ENCODE measurements around the gene ZNF208.
"Not testable (repeated sequence)": the region's sequence is repeated elsewhere in the genome, so short reads cannot be mapped to it uniquely, and the experiment has no call there.

ZNF208 gene

DNA sequence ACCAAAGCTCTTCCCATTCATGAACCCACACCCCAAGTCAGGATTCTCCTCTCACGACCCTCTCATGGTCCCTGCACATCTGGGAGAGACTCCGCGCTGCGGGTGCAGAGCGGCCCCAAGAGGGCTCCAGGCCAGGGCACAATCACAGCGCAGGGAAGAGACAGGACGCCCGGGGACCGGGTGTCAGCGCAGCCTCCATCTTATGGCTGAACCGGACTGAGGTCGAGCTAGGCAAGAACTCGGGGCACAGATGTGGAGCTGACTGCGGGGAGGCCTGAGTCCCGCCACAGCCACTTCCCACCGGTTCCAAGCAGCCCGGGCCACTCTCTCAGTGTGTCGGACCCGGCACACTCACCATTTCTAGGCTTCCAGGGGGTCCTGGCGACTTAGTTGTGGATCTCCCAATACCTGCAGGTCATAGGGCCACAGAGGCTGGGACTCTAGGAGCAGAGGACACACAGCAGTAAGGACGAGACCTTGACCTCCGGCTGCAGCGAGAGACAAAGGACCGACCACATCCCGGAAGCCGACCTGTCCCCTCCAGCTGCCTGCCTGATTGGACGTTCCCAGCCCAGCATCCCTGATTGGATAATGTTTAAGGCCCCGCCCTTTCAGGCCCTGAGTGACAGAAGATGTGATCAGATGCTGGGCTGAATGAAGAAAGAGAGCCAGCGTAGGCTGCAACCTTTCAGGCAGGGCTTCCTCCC is at the start of gene ZNF208:
Gene ZNF208 (minus strand): TSS at position 507 of the 707 bp plus-strand sequence. CDS start 149 bp downstream, at position 358.
- DNase-seq: not testable (repeated sequence)

DNA sequence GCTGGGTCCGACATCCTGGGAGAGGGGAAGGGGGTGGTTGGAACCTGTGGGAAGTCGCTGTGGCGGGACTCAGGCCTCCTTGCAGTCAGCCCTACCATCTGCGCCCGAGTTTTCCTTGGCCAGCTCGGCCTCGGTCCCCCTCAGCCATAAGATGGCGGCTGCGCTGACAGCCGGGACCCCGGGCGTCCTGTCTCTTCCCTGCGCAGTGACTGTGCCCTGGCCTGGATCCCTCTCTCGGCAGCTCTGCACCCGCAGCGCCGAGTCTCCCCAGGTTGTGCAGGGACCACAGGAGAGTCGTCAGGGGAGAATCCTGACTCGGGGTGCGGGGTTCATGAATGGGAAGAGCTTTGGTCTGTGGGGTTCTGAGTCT is 41.9 kb upstream of the ZNF208 start:
- DNase-seq: no peak

DNA sequence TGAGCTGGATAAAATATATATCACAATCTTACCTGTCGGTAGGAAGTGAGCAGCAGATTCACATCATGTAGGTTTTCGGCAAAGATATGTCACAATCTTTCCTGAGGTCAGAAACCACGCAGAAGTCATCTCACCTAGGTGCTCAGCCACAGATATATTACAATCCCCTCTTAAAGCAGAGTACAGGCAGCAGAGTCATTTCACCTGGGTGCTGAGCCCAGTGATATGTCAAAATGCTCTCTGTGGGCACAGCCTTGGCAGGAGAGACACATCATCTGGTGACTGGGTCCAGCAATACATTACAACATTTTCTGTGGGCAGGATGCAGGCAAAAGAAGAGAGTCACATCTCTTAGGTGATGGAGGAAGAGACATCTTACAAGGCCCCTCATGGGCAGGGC is 30.4 kb upstream of the ZNF208 start:
- DNase-seq: not testable (repeated sequence)

DNA sequence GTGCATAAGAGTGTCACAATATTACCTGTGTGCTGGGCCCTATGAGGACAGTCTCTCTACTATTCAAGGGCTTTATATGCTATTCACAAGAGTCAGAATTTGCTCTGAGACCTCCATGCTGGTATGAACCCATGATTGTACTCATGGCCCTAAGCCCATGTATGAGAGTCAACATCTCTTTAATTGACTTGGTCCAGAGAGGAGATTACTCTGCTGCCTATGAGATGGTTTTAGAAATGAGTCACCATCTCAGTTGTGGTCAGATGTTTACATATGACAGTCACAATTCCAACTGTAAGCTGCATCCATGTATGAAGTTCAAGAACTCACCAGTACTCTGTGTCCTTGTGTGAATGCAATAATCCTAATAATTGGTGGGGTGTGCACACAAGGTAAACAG is 19.9 kb upstream of the ZNF208 start:
- DNase-seq: no peak

DNA sequence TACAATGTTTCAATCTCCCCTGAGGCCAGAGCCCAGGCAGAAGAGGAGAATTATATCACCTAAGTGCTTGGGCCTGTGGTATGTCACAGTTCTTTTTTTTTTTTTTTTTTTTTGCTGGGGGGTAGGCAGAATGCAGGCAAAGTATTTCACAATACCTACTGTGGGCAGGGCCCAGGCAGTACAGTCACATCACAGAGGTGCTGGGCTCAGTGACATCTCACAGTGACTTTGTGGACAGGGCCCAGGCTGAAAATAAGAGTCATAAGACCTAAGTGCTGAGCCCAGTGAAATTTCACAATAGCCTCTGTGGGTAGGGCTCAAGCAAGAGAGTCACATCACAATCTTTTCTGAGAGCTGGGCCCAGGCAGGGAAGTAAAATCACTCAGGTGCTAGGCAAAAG is 15.9 kb upstream of the ZNF208 start:
- DNase-seq: no peak

DNA sequence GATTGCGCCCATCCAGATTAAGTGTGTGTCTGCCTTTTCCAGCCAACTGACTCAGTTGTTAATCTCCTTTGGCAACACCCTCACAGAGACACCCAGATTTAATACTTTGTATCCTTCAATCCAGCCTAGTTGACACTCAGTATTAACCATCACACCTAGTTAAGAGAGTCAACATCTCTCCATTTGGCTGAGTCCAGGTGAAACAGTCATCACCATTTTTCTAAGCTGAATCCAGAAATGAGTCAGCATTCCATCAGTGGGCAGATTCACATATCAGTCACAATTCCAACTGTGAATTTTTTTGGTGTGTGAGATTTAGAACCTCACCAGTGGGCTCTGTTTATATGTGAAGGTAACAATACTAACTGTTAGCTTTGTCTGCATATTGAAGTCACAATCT is 14.8 kb upstream of the ZNF208 start:
- not testable (repeated sequence) for DNase-seq

DNA sequence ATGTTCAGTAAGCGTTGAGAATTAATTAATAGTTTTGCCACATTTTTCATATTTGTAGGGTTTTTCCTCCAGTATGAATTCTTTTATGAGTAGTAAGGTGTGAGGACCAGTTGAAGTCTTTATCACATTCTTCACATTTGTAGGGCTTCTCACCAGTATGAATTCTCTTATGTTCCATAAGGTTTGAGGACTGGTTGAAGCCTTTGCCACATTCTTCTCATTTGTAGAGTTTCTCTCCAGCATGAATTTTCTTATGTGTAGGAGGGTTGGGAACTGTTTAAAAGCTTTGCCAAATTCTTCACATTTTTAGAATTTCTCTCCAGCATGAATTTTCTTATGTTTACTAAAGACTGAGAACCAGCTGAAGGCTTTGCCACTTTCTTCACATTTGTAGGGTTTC is 40.3 kb downstream of the ZNF208 start:
- DNase-seq: no peak

DNA sequence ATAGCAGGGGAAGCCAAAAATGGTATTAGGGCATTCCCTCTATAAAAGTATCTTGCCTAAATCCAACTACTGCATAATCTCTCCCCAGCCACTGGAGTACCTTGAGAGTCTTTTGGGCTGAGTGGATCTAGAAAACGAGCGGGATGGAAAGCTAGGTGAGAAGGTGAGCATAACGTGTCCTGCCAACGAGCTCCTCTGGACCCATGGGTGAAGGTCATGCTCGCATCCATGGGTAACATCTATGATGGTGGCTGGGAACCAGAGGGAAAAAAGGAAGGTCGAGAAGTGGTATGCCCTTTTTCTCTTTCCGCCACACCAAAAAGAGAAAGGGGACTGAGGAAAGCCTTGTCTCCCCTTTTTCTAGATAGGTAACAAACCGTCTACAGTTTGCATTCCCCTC is 63.0 kb downstream of the ZNF208 start:
- no peak for DNase-seq

DNA sequence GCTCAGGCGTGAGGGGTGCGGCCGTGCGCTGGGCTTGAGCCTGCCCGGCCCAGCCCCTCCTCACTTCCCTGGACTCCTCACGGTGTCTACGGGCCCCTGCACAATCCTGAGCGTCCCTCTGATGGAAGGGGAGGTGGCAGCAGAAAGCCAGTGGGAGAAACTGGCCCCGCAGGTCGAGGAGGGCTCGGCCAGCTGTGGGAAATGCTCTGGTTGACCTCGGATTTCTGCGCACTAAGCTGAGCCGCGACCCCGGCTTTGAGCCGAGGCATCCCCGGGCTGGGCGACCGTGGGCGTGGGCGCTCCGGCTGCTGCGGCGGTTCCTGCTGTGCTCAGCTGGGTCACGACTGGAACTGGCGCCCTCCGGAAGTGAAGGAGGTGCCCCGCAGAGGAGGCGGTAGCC is 70.1 kb downstream of the ZNF208 start:
- DNase-seq: no peak

DNA sequence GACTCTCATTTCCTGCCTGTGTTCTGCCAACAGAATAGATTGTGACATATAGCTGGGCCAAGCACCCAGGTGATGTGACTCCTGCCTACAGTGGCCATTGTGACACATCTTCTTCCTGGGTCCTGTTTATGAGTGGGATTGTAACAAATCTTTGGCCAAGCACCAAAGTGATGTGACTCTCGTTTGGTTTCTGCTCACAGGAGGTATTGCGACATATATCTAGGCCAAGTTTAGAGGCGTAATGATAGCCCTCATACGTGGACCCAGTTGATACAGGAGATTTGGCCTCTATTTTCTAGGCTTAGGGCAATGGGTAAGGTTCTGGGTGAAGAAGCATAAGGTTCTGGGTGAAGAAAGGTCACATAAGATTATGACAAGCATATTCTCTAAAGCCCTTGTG is 76.2 kb downstream of the ZNF208 start:
- no peak for DNase-seq

DNA sequence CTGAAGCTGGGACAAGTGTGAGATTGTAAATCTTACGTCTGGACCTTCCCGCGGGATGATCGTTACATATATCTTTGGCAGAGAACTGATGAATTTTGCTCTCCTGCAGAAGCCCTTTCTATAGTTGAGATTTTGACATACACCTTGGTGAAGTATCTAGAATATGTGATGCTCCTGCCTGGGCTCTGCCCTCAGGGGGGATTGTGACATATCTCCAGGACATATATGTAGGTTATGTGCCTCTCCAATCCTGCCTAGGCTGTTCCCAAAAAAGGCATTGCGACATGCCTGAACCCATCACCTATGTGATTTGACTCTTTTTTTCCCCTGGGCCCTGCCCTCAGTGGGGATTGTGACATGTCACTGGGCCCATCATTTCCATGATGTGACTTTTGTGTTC is 76.6 kb downstream of the ZNF208 start:
- DNase-seq: no peak

DNA sequence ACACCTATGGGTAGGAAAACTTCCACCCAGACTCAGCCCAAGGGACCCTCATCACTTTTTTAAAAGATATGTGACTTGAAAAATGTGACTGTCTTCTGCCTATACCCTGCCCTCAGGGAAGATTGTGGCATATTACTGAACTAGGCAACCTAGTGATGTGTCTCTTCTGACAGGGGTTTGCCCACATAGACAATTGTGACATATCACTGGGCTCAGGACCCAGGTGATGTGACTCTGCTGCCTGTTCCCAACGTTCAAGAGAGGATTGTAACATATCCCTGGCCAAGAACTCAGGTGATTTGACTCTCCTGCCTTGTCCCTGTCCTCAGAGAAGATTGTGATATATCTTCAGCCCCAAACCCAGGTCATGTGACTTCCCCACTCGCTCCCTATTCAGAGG is 88.5 kb downstream of the ZNF208 start:
- DNase-seq: no peak

DNA sequence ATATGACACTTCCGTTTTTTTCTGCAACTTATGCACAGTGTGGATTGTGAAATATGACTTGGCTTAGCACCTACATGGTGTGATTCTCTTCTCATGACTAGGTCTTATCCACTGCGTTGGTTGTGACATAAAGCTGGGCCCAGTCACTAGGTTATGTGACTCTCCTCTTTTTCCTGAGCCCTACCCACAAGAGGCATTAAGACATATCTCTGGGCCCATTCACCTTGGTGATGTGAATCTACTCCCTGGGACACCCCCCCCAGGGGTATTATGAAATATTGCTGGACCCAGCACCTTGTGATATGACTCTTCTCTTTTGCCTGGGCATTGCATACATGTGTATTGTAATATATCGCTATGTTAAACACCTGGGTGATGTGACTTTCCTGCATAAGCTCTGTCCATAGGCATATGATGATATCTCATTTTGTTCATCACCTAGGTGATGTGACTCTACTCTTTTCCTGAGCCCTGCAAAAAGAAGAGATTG is 89.0 kb downstream of the ZNF208 start:
- DNase-seq: no peak

DNA sequence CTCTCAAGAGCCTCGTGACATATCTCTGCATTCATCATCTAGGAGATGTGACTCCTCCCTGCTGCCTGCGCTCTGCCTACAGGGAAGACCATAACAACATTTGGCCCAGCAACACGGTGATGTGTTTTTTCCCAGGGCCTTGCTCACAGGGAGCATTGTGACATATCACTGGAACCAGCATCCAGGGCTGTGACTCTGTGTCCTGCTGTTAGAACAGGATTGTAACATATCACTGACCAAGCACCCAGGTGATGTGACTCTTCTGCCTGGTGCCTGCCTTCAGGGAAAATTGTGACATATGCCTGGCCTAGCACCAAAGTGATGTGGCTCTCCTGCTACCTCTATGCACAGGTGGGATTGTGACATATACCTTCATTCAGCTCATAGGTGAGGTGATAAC is 95.3 kb downstream of the ZNF208 start:
- DNase-seq: no peak

DNA sequence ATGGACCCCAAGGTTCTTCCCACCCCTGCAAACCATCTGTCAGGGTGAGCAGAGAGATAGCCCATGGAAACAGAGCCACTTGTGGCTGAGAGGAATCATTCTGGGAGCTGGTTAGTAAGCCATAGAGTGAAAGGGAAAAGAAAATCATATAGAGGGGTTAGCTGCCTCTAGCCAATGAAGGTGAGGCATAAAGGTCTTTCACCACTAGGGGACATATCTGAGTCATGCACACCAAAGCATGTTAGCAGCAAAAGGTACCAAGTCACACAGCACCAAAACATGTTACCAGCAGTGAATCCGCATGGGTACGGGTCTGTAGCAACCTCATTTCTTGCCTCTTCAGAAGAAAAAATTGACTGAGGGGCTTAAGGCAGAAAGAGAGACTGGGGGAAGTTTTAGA is 98.1 kb downstream of the ZNF208 start:
- no peak for DNase-seq

DNA sequence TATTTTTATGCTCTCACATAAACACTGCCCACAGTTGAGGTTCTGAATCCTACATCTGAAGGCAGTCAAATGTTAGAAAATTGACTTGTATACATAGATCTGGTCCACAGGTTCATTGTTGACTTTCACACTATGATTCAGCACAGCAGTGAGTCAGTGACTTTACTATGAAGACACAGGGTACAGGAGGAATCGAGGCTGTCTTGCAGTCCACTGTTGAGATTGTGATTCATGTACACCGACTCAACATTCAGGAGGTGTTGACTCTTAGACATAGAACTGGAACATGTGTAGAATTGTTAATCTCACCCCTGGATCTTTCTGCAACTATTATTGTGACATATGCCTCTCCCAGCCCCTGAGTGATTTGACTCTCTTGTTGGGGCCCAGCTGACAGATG is 100.4 kb downstream of the ZNF208 start:
- DNase-seq: no peak

DNA sequence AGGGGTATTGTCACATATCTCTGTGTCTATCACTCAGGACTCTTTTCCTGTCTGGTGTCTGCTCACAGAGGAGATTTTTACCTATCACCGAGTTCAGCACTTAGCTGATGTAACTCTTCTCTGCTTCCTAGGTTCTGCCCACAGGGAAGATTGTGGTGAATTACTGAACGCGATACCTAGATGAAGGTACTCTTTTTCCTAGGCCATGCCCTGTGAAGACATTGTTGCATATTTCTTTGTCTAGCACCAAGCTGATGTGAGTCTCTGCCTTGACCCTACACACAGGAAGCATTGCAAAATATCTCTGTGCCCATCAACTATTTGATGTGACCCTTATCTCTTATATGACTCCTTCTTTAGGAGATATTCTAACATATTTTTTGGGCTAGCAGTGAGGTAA is 102.7 kb downstream of the ZNF208 start:
- no peak for DNase-seq

DNA sequence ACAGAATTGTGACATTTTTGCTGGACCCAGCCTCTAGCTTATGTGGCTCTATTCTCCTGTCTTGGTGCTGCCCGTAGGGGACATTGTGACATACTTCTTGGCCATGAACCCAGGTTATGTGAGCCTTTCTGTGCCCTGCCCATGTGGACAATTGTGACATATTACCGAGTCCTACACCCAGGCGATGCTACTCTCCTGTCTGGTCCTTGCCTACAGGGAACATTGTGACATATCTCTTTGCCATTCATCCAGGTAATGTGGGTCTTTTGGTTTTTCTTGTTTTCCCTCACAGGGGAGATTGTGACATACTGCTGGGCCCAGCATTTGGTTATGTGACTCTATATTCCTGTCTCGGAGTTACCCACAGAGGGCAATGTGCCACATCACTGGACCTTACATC is 103.2 kb downstream of the ZNF208 start:
- DNase-seq: no peak

DNA sequence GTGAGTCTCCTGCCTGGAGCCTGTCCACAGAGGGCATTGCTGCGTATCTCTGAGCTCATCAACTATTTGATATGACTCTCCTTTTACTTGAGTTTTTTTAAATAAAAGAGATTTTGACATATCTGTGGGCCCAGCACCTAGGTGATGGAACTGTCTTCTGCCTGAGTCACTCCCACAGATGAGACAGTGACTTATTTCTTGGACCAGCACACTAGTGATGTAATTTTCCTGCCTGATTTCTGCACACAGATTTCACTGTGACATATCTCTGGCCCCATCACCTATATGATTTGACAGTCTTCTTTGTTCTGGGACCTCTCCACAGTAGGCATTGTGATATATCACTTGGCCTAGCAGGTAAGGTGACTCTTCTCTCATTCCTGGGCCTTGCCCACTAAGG is 108.2 kb downstream of the ZNF208 start:
- no peak for DNase-seq

DNA sequence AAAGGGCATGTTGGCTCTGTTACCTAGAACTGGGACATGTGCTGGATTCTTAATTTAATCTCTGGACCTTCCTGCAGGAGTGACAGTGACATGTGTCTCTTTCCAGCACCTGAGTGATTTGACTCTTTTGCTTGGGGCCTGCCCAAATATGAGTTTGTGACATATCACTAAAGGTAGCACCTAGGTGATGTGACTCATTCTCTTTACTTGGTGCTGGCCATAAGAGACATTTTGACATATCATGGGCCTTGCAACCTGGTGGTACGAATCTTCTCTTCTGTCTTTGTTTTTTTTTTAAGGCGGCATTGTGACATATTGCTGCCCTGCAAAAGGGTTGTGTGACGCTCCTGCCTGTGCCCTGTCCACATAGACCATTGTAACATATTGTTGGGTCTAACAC is 108.9 kb downstream of the ZNF208 start:
- DNase-seq: no peak

DNA sequence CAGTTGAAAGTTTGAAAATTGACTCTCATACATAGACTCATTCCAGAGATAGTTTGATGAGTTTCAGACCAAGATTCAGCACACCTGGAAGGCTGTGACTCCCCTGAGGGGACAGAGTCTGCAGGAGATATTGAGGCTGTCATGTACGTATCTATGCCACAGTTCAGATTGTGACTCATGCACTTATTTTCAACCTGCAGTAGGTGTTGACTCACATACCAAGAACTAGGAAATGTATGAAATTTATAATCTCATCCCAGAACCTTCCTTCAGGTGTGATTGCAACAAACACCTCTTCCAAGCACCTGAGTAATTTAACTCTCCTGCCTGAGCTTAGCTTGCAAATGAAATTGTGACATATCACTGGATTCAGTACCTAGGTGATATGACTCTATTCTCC is 110.3 kb downstream of the ZNF208 start:
- DNase-seq: no peak

DNA sequence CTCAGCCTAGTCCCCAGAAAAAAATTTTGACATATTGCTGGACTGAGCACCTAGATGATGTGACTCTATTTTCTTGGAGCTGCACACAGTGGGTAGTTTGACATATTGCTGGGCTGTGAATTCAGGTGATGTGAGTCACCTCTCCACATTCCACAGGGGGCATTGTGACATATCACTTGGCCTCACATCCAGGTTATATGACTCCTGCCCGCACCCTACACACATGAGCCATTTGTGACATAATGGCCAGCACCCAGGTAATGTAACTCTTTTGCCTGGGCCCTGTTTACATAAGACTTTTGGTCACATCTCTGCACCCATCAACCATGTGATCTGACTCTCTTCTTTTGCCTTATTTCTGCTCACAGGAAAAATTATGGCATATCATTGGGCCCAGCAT is 119.7 kb downstream of the ZNF208 start:
- no peak for DNase-seq

DNA sequence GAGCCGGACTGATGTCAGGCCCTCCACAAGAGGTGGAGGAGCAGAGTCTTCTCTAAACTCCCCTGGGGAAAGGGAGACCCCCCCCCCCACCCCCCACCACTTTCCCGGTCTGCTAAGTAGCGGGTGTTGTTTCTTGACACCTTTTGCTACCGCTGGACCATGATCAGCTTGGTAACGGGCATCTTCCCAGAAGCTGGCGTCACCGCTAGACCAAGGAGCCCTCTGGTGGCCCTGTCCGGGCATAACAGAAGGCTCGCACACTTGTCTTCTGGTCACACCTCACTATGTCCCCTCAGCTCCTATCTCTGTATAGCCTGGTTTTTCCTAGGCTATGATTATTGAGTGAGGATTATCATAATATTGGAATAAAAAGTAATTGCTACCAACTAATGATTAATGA is 120.7 kb downstream of the ZNF208 start:
- DNase-seq: not testable (repeated sequence)

DNA sequence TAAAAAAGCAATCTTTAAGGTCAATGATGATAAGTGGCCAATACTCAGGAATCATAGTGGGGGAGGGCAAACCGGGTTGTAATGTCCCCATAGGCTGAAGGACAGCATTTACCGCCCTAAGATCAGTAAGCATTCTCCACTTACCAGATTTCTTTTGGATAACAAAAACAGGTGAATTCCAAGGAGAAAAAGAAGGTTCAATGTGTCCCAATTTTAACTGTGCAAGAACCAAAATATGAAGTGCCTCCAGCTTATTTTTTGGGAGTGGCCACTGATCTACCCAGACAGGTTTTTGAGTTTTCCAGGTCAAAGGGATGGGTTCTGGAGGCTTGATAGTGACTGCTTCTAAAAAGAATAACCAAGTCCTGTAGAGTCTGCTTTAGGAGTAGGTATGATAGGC is 125.2 kb downstream of the ZNF208 start:
- DNase-seq: not testable (repeated sequence)

DNA sequence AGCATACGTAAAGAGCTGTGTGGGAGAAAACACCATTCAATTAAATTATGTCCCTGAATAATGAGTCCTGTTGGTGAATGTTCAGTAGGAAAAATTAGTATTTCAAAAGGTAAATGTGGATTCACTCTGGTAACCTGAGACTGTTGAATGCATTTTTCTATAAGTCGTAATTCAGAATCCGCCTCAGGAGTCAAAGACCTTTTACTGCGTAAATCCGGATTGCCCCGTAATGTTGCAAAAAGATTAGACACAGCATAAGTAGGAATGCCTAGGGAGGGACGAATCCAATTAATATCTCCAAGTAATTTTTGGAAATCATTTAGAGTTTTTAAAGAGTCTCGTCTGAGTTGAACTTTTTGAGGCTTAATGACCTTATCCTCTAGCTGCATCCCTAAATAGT is 126.0 kb downstream of the ZNF208 start:
- DNase-seq: not testable (repeated sequence)

Measured in amniotic stem cell (primary cell).